ENCODE results near the gene MNAT1.
A peak's percentile ranks its signal among the peaks of the same experiment; 100 is the strongest.
"Not testable (repeated sequence)": the region's sequence is repeated elsewhere in the genome, so short reads cannot be mapped to it uniquely, and the experiment has no call there.

MNAT1 gene

GRCh38 chr14:60734465-60735242 is at the start of gene MNAT1:
Gene MNAT1 (plus strand): TSS chr14:60734761. CDS start chr14:60734863, 102 bp downstream.
- peak; percentile 59 for DNase-seq

- no peak for DNase-seq
Observed at GRCh38 chr14:60686865-60687264, 47.7 kb upstream of the MNAT1 start.

- DNase-seq = no peak
Observed at GRCh38 chr14:60691383-60692113, 43.0 kb upstream of the MNAT1 start.

DNA sequence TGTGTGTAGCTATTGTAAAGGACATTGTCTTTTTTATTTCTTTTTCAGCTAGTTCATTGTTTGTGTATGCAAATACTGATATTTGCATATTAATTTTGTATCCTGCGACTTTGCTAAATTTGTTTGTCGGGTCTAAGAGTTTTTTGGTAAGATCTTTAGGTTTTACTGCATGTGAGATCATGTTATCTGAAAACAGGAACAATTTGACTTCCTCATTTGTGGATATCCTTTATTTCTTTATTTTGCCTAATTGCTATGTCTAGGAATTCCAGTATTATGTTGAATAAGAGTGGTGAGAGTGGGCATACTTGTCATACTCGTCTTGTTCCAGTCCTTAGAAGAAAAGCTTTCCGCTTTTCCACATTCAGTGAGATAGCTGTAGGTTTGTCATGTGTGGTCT is 39.2 kb upstream of the MNAT1 start:
- DNase-seq = peak; percentile 31

GRCh38 chr14:60700598-60700997 is 34.0 kb upstream of the MNAT1 start:
- DNase-seq = no peak

GRCh38 chr14:60705100-60705499 is 29.5 kb upstream of the MNAT1 start:
- peak; percentile 65 for DNase-seq

GRCh38 chr14:60707858-60708257 is 26.7 kb upstream of the MNAT1 start:
- no peak for DNase-seq

DNA sequence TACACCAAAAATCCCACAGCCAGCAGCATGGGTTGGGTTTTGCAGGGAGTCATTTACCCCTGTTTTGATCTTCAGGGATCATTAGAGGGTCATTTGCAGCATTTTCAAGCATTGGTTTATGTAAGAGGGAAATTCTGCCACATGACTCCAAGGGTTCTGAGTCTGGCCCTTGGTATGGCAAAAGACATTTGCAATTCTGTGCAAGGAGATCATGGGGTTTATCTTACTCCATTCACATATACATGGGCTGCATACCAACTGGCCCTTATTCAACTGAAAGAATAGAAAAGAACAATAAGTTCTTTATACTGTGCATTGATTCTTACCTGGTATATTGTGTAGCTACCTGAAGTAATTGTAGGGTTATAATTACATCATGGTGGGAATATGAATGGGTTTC is 24.1 kb upstream of the MNAT1 start:
- no peak for DNase-seq

DNA sequence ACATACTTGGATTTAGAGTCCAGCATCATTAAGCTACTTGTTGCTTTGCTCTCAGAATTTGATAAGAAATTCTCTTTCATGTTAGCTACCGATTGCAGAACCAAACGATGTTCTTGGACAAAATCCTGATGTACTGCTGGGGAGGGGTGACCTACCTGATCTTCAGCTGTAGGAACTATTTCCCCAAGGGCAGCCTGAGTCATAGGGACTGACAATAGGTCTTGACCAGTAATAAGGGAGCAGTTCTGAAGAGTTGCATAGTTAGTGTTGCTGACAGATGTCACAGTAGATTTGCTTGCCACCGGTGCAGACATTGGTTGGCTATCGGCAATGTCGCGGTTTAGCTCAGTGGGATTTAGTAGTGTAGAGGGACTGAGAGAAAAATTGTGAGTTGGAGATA is 21.0 kb upstream of the MNAT1 start:
- DNase-seq = no peak

GRCh38 chr14:60720391-60720790 is 14.2 kb upstream of the MNAT1 start:
- no peak for DNase-seq

DNA sequence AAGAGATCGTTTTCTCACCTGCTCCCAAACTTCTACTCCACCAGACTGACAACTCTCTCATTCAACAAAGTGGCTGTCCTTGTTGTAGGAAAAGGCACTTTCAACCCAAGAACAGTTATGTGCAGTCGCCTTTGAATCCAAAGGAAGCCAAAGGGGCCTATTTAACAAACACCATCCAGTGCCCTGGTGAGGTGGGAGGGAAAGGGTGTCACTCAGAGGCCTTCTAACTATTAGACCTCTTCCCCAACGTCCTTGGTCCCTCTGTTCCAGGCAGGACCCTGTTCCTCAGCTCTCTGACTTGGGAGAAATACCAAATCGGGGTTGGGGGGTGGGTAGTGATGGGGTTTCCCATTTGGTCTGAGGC is 13.6 kb upstream of the MNAT1 start:
- no peak for DNase-seq

DNA sequence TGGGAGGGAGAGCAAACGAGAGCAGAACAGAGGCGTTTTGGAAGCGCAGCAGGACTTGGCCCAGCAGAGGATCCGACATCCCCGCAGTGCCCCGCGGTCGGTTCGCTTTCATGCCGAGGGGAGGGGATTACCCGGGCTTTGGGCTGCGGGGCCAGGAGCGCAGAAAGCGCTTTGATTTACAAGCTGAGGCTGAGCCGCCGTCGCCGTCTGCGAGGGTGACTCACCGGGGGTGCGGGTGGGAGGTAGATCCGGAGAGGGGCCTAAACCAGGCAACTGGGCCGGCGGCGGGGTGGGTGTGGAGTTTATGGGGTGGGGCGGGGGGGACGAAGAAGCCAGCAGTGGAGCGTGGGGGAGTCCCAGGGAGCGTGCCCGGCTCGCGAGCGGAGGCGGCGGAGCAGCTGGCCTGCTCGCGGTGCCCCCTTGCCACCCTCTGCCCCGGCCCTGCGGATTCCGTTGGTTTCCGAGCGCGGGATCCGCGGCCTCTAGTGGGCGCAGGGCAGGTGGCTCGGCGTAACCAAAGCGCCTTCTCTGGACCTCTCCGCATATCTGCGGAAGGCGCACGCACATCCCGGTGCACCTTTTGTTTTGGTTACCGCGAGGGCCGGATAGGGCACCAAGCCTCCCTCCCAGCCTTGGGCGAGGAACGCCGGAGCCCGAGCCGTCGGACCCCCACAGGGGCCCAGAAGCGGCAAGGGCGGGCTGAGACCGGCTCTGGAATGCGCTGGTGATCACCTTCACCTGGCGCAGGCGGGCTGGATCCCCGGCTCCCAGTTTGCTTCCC is 13.0 kb upstream of the MNAT1 start:
- no peak for DNase-seq

GRCh38 chr14:60722107-60722356 is 12.5 kb upstream of the MNAT1 start:
- no peak for DNase-seq

GRCh38 chr14:60722357-60723115 is 12.0 kb upstream of the MNAT1 start:
- no peak for DNase-seq

DNA sequence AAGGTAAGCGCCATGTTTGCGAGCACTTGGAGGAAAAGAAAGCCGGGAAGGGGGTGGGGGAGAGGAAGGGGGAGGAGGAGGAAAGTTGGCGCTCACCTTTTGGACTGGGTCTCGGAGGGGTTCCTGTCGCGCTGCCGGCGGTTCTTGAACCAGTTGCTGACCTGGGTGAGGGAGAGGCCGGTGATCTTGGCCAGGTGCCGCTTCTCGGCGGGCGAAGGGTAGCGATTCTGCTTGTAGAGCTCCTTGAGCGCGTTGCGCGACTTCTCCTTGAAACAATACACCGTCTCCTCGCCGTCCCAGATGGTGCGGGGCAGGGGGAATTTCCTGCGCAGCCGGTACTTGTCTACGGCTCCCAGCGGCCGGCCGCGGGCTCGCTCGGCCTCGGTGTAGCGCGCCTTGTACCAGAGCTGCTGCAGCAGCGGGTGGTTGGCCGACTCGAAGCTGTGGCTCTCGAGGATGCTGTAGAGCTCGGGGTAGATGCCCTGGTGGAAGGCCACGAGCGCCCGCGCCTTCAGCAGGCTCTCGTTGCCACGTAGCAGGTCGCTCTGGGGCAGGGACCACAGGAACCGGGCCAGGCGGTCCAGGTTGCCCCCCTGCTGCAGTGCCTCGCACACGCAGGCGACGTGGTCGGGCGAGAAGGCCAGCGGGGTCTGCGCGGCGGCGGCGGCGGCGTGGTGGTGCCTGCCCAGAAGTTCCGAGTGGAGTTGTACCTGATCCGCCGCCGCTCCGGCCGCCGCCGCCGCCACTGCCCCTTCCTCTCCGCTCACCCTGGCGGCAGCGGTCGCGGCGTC is 11.2 kb upstream of the MNAT1 start:
- no peak for DNase-seq

DNA sequence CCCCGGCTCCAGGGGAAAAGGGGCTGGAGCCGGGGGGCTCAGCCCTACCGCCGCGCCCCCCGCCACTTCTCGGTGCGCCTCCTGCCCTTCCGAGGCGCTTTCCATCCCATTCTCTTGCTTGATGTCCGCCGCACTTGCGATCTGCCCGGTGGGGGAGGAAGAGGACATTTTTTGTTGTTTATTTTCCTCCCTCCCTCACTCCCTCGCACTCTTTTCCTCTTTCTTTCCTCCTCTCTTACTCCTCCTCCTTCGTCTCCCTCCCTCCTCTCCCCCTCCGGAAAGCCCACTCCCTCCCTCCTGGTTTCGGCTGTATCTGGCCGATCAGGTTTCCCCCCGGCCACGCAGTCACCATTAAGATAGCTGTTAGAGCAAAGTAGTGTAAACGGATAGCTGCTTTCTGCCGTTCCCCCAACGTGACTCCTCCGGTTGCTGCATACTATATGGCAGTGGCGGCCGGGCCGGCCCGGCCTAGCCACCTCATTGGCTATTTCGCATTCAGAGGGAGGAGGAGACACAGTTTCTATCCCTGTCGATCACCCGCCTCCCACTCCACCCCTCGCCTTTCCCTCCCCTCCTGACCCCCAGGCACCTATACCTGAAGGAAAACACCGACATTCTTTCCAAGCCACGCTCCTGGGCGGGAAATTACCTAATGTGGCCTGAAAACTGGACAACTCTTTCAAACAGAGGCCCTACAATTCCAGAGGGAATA is 10.5 kb upstream of the MNAT1 start, which contains the start of gene SIX4:
Gene SIX4 (minus strand): TSS at position 445 of the 712 bp plus-strand sequence. CDS start 277 bp downstream, at position 168.
- no peak for DNase-seq

DNA sequence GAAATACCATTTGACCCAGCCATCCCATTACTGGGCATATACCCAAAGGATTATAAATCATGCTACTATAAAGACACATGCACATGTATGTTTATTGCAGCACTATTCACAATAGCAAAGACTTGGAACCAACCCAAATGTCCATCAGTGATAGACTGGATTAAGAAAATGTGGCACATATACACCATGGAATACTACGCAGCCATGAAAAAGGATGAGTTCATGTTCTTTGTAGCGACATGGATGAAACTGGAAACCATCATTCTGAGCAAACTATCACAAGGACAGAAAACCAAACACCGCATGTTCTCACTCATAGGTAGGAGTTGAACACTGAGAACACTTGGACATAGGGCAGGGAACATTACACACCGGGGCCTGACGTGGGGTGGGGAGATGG is 3.3 kb upstream of the MNAT1 start:
- not testable (repeated sequence) for DNase-seq

GRCh38 chr14:60732840-60733483 is 1.6 kb upstream of the MNAT1 start:
- DNase-seq = no peak

- no peak for DNase-seq
Observed at GRCh38 chr14:60735416-60735815, 855 bp downstream of the MNAT1 start.

GRCh38 chr14:60736494-60736893 is 1.9 kb downstream of the MNAT1 start:
- no peak for DNase-seq

Data from MV-4-11 (cell line).